Measurements from ENCODE around the gene OCA2.
"Not testable (repeated sequence)": the region's sequence is repeated elsewhere in the genome, so short reads cannot be mapped to it uniquely, and the experiment has no call there.

Gene OCA2

GRCh38 chr15:27865926-27866325 is 233.2 kb downstream of the OCA2 start:
- no peak for DNase-seq

- no peak for DNase-seq
Measured at GRCh38 chr15:27865323-27865922, 233.7 kb downstream of the OCA2 start.

- DNase-seq, result no peak
Measured at GRCh38 chr15:27864719-27865118, 234.4 kb downstream of the OCA2 start.

- DNase-seq, result no peak
Measured at GRCh38 chr15:27864086-27864485, 235.0 kb downstream of the OCA2 start.

GRCh38 chr15:27863000-27863399 is 236.1 kb downstream of the OCA2 start:
- no peak for DNase-seq

GRCh38 chr15:27861171-27861570 is 237.9 kb downstream of the OCA2 start:
- DNase-seq, result no peak

- DNase-seq, result no peak
Measured at GRCh38 chr15:27855137-27855536, 244.0 kb downstream of the OCA2 start.

- DNase-seq, result no peak
Measured at GRCh38 chr15:27854601-27855000, 244.5 kb downstream of the OCA2 start.

- DNase-seq, result no peak
Measured at GRCh38 chr15:27853624-27854455, 245.3 kb downstream of the OCA2 start.

- no peak for DNase-seq
Measured at GRCh38 chr15:27851858-27852210, 247.3 kb downstream of the OCA2 start.

GRCh38 chr15:27850981-27851857 is 247.9 kb downstream of the OCA2 start:
- DNase-seq, result no peak

- DNase-seq, result no peak
Measured at GRCh38 chr15:27850050-27850449, 249.1 kb downstream of the OCA2 start.

- not testable (repeated sequence) for DNase-seq
Measured at GRCh38 chr15:27848936-27849335, 250.2 kb downstream of the OCA2 start.

- DNase-seq, result no peak
Measured at GRCh38 chr15:27847775-27848710, 251.1 kb downstream of the OCA2 start.

GRCh38 chr15:27846722-27847395 is 252.3 kb downstream of the OCA2 start:
- no peak for DNase-seq

- DNase-seq, result no peak
Measured at GRCh38 chr15:27845535-27846369, 253.4 kb downstream of the OCA2 start.

- no peak for DNase-seq
Measured at GRCh38 chr15:27844018-27844666, 255.0 kb downstream of the OCA2 start.

GRCh38 chr15:27843146-27843545 is 256.0 kb downstream of the OCA2 start:
- DNase-seq, result no peak

GRCh38 chr15:27842526-27842925 is 256.6 kb downstream of the OCA2 start:
- no peak for DNase-seq

GRCh38 chr15:27835233-27835939 is 263.7 kb downstream of the OCA2 start:
- no peak for DNase-seq
